Measurements from ENCODE around the gene SH2B3. TPM values are rescaled to one million over a fixed set of nuclear protein-coding genes. Genes with fewer than 3 reads are reported as not detected.

The SH2B3 gene
- total RNA-seq, 1 donor from 2014 or later: 93.7 TPM

GRCh38 chr12:111424793-111425251, 19.1 kb downstream of the SH2B3 start:
- Mint-ChIP-seq H3K27ac (ENCODE audit: unreplicated experiment) (no peak overlapping the region), H3K27me3 (ENCODE audit: unreplicated experiment) (peaks cover 3% of the 10 kb centered on the region), H3K4me3 (ENCODE audit: unreplicated experiment) (no peak overlapping the region), H3K9me3 (ENCODE audit: unreplicated experiment) (no peaks in the 10 kb centered on the region), H3K4me1 (ENCODE audit: unreplicated experiment) (peaks cover 45% of the 10 kb centered on the region), H3K36me3 (ENCODE audit: low read depth, unreplicated experiment) (peaks cover 25% of the 10 kb centered on the region)
- no peak for TF ChIP-seq CTCF (IDR thresholded peaks at IDR 0.05; ENCODE audit: unreplicated experiment)
- DNase-seq (ENCODE audit: low spot score): no peak

- Mint-ChIP-seq H3K4me1 (ENCODE audit: unreplicated experiment) (peaks cover 53% of the 10 kb centered on the region), H3K36me3 (ENCODE audit: low read depth, unreplicated experiment) (peaks cover 19% of the 10 kb centered on the region), H3K27me3 (ENCODE audit: unreplicated experiment) (peaks cover 3% of the 10 kb centered on the region), H3K27ac (ENCODE audit: unreplicated experiment) (peak overlapping the region; percentile 62), H3K9me3 (ENCODE audit: unreplicated experiment) (no peaks in the 10 kb centered on the region), H3K4me3 (ENCODE audit: unreplicated experiment) (peak overlapping the region; percentile 31)
- no peak for TF ChIP-seq CTCF (IDR thresholded peaks at IDR 0.05; ENCODE audit: unreplicated experiment)
- DNase-seq (ENCODE audit: low spot score): no peak
Measured at GRCh38 chr12:111425655-111426054, 19.9 kb downstream of the SH2B3 start.

GRCh38 chr12:111426344-111427185, 20.8 kb downstream of the SH2B3 start:
- no peaks in the 10 kb centered on the region for H3K9me3 Mint-ChIP-seq (ENCODE audit: unreplicated experiment)
- H3K4me3 Mint-ChIP-seq (ENCODE audit: unreplicated experiment): peak overlapping the region; percentile 69
- peaks cover 6% of the 10 kb centered on the region for H3K27me3 Mint-ChIP-seq (ENCODE audit: unreplicated experiment)
- H3K27ac Mint-ChIP-seq (ENCODE audit: unreplicated experiment): peak overlapping the region; percentile 67
- peaks cover 16% of the 10 kb centered on the region for H3K36me3 Mint-ChIP-seq (ENCODE audit: low read depth, unreplicated experiment)
- no peak for TF ChIP-seq CTCF (IDR thresholded peaks at IDR 0.05; ENCODE audit: unreplicated experiment)
- peaks cover 60% of the 10 kb centered on the region for H3K4me1 Mint-ChIP-seq (ENCODE audit: unreplicated experiment)
- peak; percentile 4 for DNase-seq (ENCODE audit: low spot score)

- Mint-ChIP-seq H3K9me3 (ENCODE audit: unreplicated experiment) (no peaks in the 10 kb centered on the region), H3K27me3 (ENCODE audit: unreplicated experiment) (peaks cover 7% of the 10 kb centered on the region), H3K27ac (ENCODE audit: unreplicated experiment) (no peak overlapping the region), H3K4me1 (ENCODE audit: unreplicated experiment) (peaks cover 67% of the 10 kb centered on the region), H3K36me3 (ENCODE audit: low read depth, unreplicated experiment) (peaks cover 20% of the 10 kb centered on the region), H3K4me3 (ENCODE audit: unreplicated experiment) (no peak overlapping the region)
- peak; percentile 2 for DNase-seq (ENCODE audit: low spot score)
- TF ChIP-seq CTCF (IDR thresholded peaks at IDR 0.05; ENCODE audit: unreplicated experiment): no peak
Measured at GRCh38 chr12:111427417-111428074, 21.8 kb downstream of the SH2B3 start.
